Hepatocyte (in vitro differentiated cells): ENCODE measurements around the gene CCDC60. TPM values are rescaled to one million over a fixed set of nuclear protein-coding genes. Genes with fewer than 3 reads are reported as not detected.

Experiments used
- DNase-seq: peaks from one replicate; pipeline ENCODE4 v3.0.0-alpha.2; 2016; ENCODE audit warnings: low spot score
- H2AFZ ChIP-seq: fragments of 200-600 bp; sonication (generic); 2 replicates; pipeline ENCODE4 v1.6.0; 2016; ENCODE audit warnings: antibody characterized with exemption, mild to moderate bottlenecking
- H3K27ac ChIP-seq: fragments of 200-600 bp; sonication (generic); 2 replicates; pipeline ENCODE4 v1.5.1; 2016; ENCODE audit warnings: mild to moderate bottlenecking
- H3K27me3 ChIP-seq: fragments of 200-600 bp; sonication (generic); 2 replicates; pipeline ENCODE4 v1.6.1; 2016
- H3K36me3 ChIP-seq: fragments of 200-600 bp; sonication (generic); replicated peaks from 2 replicates; pipeline ENCODE4 v1.5.1; 2016; ENCODE audit warnings: low read depth; ENCODE audit not compliant: insufficient read depth
- H3K4me1 ChIP-seq: fragments of 200-600 bp; sonication (generic); 2 replicates; pipeline ENCODE4 v1.5.1; 2016; ENCODE audit warnings: mild to moderate bottlenecking, moderate library complexity; ENCODE audit not compliant: insufficient read depth
- H3K4me2 ChIP-seq: fragments of 200-600 bp; sonication (generic); 2 replicates; pipeline ENCODE4 v1.6.0; 2016
- H3K4me3 ChIP-seq: fragments of 200-600 bp; sonication (generic); 2 replicates; pipeline ENCODE4 v1.5.1; 2016; ENCODE audit warnings: mild to moderate bottlenecking
- H3K79me2 ChIP-seq: fragments of 200-600 bp; sonication (generic); 2 replicates; pipeline ENCODE4 v1.6.0; 2017; ENCODE audit warnings: mild to moderate bottlenecking
- H3K9me2 ChIP-seq: fragments of 200-600 bp; sonication (generic); replicated peaks from 2 replicates; pipeline ENCODE4 v1.6.0; 2017; ENCODE audit warnings: mild to moderate bottlenecking; ENCODE audit not compliant: insufficient read depth
- H3K9me3 ChIP-seq: fragments of 200-600 bp; sonication (generic); 2 replicates; pipeline ENCODE4 v1.5.1; 2016; ENCODE audit warnings: low read depth, mild to moderate bottlenecking
- H4K20me1 ChIP-seq: fragments of 200-600 bp; sonication (generic); 2 replicates; pipeline ENCODE4 v1.6.0; 2016; ENCODE audit warnings: mild to moderate bottlenecking; ENCODE audit not compliant: insufficient read depth, poor library complexity, severe bottlenecking
- CTCF ChIP-seq: fragments of 200-600 bp; sonication (generic); IDR thresholded peaks from 2 replicates; pipeline ENCODE4 v1.5.1; 2016; ENCODE audit warnings: antibody characterized with exemption, mild to moderate bottlenecking; ENCODE audit not compliant: poor library complexity
- EZH2 ChIP-seq: fragments of 200-600 bp; sonication (generic); IDR thresholded peaks from 2 replicates; pipeline ENCODE4 v1.6.1; 2016; ENCODE audit warnings: antibody characterized with exemption, mild to moderate bottlenecking, borderline replicate concordance
- EZH2phosphoT487 ChIP-seq: fragments of 200-600 bp; sonication (generic); IDR thresholded peaks from one replicate; pipeline ENCODE4 v1.6.1; 2018; ENCODE audit warnings: antibody characterized with exemption, mild to moderate bottlenecking, low read depth, moderate library complexity; ENCODE audit not compliant: unreplicated experiment, severe bottlenecking
- WGBS: methylation state at CpG from one replicate; pipeline ENCODE4 v1.1.6; 2016; ENCODE audit warnings: low lambda C conversion rate; ENCODE audit errors: missing lambda C conversion rate; 5-methylcytosine and 5-hydroxymethylcytosine counted together
- polyA plus RNA-seq: library from polyadenylated mRNA; unstranded; fragments of >200 nt; fragmentation: Nextera tagmentation; extraction: Ambion mirVana; gene quantifications from 2 replicates; pipeline ENCODE4 v1.2.1, GENCODE V29; 2016
- total RNA-seq: library from RNA; depleted of rRNA; stranded (reverse); fragments of >200 nt; gene quantifications from 2 replicates; pipeline ENCODE4 v1.2.3, GENCODE V29; 2014

CCDC60 gene
- total and polyA plus RNA-seq, 2 experiments from 2014 or later, result 0.47 TPM; not detected in 1

- Histone ChIP-seq H3K4me1 (no peaks in the 10 kb centered on the region), H3K4me2 (no peak overlapping the region), H3K27me3 (peaks cover 5% of the 10 kb centered on the region), H3K27ac (no peak overlapping the region), H3K4me3 (no peak overlapping the region), H3K36me3 (no peaks in the 10 kb centered on the region), H3K9me3 (no peaks in the 10 kb centered on the region), H3K79me2 (no peaks in the 10 kb centered on the region), H2AFZ (no peak overlapping the region), H4K20me1 (no peaks in the 10 kb centered on the region), H3K9me2 (no peaks in the 10 kb centered on the region)
- WGBS, result 95% methylated on average over 3 of the region's 3 CpGs
- TF ChIP-seq CTCF (no peak), EZH2phosphoT487 (no peak), EZH2 (no peak)
- DNase-seq, result no peak
Measured at GRCh38 chr12:119456824-119457223, 122.3 kb downstream of the CCDC60 start.

GRCh38 chr12:119457271-119457670 lies 122.7 kb downstream of the CCDC60 start:
- Histone ChIP-seq H3K79me2 (no peaks in the 10 kb centered on the region), H2AFZ (no peak overlapping the region), H3K4me2 (no peak overlapping the region), H3K36me3 (no peaks in the 10 kb centered on the region), H3K4me3 (no peak overlapping the region), H3K9me2 (no peaks in the 10 kb centered on the region), H3K4me1 (no peaks in the 10 kb centered on the region), H4K20me1 (no peaks in the 10 kb centered on the region), H3K27ac (no peak overlapping the region), H3K27me3 (peaks cover 5% of the 10 kb centered on the region), H3K9me3 (no peaks in the 10 kb centered on the region)
- DNase-seq, result no peak
- TF ChIP-seq EZH2, result no peak
- TF ChIP-seq CTCF, result no peak
- TF ChIP-seq EZH2phosphoT487, result no peak
- 57% methylated on average over 2 of the region's 2 CpGs for WGBS

- no peaks in the 10 kb centered on the region for H3K4me1 ChIP-seq
- no peak overlapping the region for H3K27ac ChIP-seq
- no peaks in the 10 kb centered on the region for H3K9me3 ChIP-seq
- no peaks in the 10 kb centered on the region for H4K20me1 ChIP-seq
- no peak for DNase-seq
- H3K79me2 ChIP-seq, result no peaks in the 10 kb centered on the region
- TF ChIP-seq EZH2phosphoT487 (no peak), CTCF (no peak), EZH2 (no peak)
- no peak overlapping the region for H3K4me3 ChIP-seq
- no peaks in the 10 kb centered on the region for H3K27me3 ChIP-seq
- H3K4me2 ChIP-seq, result no peak overlapping the region
- H3K36me3 ChIP-seq, result no peaks in the 10 kb centered on the region
- H3K9me2 ChIP-seq, result no peaks in the 10 kb centered on the region
- no peak overlapping the region for H2AFZ ChIP-seq
Measured at GRCh38 chr12:119459481-119459880, 125.0 kb downstream of the CCDC60 start.

- Histone ChIP-seq H2AFZ (no peak overlapping the region), H3K9me2 (no peaks in the 10 kb centered on the region), H3K79me2 (no peaks in the 10 kb centered on the region), H3K4me2 (no peak overlapping the region), H3K4me1 (no peaks in the 10 kb centered on the region), H3K27me3 (no peaks in the 10 kb centered on the region), H3K4me3 (no peak overlapping the region), H3K36me3 (no peaks in the 10 kb centered on the region), H3K27ac (no peak overlapping the region), H4K20me1 (no peaks in the 10 kb centered on the region), H3K9me3 (no peaks in the 10 kb centered on the region)
- TF ChIP-seq CTCF (no peak), EZH2 (no peak), EZH2phosphoT487 (no peak)
- no peak for DNase-seq
- WGBS, result 80% methylated on average over 3 of the region's 3 CpGs
Measured at GRCh38 chr12:119460876-119461275, 126.3 kb downstream of the CCDC60 start.
